ENCODE data around the gene FAM168A. TPM values are rescaled to one million over a fixed set of nuclear protein-coding genes. Genes with fewer than 3 reads are reported as not detected.

Gene FAM168A
- total and polyA plus RNA-seq, 9 of the 15 experiments (the other 6 are each of a cell fraction or from before 2014, with no cell fraction given): 0.44 to 7.2 (median 2.9) TPM

GRCh38 chr11:73376803-73377629 is 220.9 kb downstream of the FAM168A start (continued):
- TF ChIP-seq GATA2 (CRISPR knock-in tag; IDR thresholded peaks at IDR 0.05) (no peak), ZNF644 (tag; IDR thresholded peaks at IDR 0.05; ENCODE audit: low read depth) (no peak), BCOR (IDR thresholded peaks at IDR 0.05) (peak; percentile 90), HDAC6 (IDR thresholded peaks at IDR 0.05; ENCODE audit: low read depth, low read length) (no peak), NUFIP1 (IDR thresholded peaks at IDR 0.05; ENCODE audit: partially characterized antibody) (no peak), ZNF239 (CRISPR knock-in tag; IDR thresholded peaks at IDR 0.05) (no peak), SAP30 (IDR thresholded peaks at IDR 0.05; ENCODE audit: borderline replicate concordance, insufficient read depth, low read depth, low read length, poor library complexity, severe bottlenecking) (peak; percentile 22), PYGO2 (tag; IDR thresholded peaks at IDR 0.05) (no peak), SNIP1 (IDR thresholded peaks at IDR 0.05; ENCODE audit: low read depth) (no peak), ZNF696 (CRISPR knock-in tag; conservative IDR thresholded peaks at IDR 0.05) (no peak), FOXK1 (CRISPR knock-in tag; IDR thresholded peaks at IDR 0.05; ENCODE audit: borderline replicate concordance) (peak; percentile 81; the same call in 1 of the 2 replicates), MEIS2 (IDR thresholded peaks at IDR 0.05; ENCODE audit: partially characterized antibody) (peak; percentile 53), ETV5 (CRISPR knock-in tag; IDR thresholded peaks at IDR 0.05; ENCODE audit: low read depth) (no peak), NRF1 (conservative IDR thresholded peaks at IDR 0.05 in 1 of 2, IDR thresholded peaks at IDR 0.05 in 1 of 2) (peak; percentile 29 to 56; a peak in 2 of 4 replicates), ATF4 (CRISPR knock-in tag; IDR thresholded peaks at IDR 0.05) (no peak), TRIM28 (IDR thresholded peaks at IDR 0.05) (no peak), GTF2F1 (IDR thresholded peaks at IDR 0.05; ENCODE audit: low read depth, low read length) (0 out of 2 replicates have a peak, but pooled peaks have one; percentile 44), DACH1 (IDR thresholded peaks at IDR 0.05; ENCODE audit: partially characterized antibody) (no peak), RCOR1 (IDR thresholded peaks at IDR 0.05; ENCODE audit: borderline replicate concordance in 1 of 2, low read depth in 2 of 2, low read length in 2 of 2) (peak; percentile 43 to 66; a peak in 3 of 4 replicates), NFYB (IDR thresholded peaks at IDR 0.05; ENCODE audit: extremely low read depth, insufficient read length) (no peak), MYNN (IDR thresholded peaks at IDR 0.05) (peak; percentile 35; the same call in 1 of the 2 replicates), MYNN (CRISPR knock-in tag; IDR thresholded peaks at IDR 0.05) (no peak)
- TF ChIP-seq, protein P1, sequence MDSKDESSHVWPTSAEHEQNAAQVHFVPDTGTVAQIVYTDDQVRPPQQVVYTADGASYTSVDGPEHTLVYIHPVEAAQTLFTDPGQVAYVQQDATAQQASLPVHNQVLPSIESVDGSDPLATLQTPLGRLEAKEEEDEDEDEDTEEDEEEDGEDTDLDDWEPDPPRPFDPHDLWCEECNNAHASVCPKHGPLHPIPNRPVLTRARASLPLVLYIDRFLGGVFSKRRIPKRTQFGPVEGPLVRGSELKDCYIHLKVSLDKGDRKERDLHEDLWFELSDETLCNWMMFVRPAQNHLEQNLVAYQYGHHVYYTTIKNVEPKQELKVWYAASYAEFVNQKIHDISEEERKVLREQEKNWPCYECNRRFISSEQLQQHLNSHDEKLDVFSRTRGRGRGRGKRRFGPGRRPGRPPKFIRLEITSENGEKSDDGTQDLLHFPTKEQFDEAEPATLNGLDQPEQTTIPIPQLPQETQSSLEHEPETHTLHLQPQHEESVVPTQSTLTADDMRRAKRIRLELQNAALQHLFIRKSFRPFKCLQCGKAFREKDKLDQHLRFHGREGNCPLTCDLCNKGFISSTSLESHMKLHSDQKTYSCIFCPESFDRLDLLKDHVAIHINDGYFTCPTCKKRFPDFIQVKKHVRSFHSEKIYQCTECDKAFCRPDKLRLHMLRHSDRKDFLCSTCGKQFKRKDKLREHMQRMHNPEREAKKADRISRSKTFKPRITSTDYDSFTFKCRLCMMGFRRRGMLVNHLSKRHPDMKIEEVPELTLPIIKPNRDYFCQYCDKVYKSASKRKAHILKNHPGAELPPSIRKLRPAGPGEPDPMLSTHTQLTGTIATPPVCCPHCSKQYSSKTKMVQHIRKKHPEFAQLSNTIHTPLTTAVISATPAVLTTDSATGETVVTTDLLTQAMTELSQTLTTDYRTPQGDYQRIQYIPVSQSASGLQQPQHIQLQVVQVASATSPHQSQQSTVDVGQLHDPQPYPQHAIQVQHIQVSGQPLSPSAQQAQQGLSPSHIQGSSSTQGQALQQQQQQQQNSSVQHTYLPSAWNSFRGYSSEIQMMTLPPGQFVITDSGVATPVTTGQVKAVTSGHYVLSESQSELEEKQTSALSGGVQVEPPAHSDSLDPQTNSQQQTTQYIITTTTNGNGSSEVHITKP (IDR thresholded peaks at IDR 0.05; ENCODE audit: partially characterized antibody): peak; percentile 16
- TF ChIP-seq, protein P2, sequence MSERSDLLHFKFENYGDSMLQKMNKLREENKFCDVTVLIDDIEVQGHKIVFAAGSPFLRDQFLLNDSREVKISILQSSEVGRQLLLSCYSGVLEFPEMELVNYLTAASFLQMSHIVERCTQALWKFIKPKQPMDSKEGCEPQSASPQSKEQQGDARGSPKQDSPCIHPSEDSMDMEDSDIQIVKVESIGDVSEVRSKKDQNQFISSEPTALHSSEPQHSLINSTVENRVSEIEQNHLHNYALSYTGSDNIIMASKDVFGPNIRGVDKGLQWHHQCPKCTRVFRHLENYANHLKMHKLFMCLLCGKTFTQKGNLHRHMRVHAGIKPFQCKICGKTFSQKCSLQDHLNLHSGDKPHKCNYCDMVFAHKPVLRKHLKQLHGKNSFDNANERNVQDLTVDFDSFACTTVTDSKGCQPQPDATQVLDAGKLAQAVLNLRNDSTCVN (CRISPR knock-in tag; IDR thresholded peaks at IDR 0.05): peak; percentile 65; the same call in 1 of the 2 replicates
